ENCODE results near the gene ZNF436.
"Not testable (repeated sequence)": the region's sequence is repeated elsewhere in the genome, so short reads cannot be mapped to it uniquely, and the experiment has no call there.

The ZNF436 gene

DNA sequence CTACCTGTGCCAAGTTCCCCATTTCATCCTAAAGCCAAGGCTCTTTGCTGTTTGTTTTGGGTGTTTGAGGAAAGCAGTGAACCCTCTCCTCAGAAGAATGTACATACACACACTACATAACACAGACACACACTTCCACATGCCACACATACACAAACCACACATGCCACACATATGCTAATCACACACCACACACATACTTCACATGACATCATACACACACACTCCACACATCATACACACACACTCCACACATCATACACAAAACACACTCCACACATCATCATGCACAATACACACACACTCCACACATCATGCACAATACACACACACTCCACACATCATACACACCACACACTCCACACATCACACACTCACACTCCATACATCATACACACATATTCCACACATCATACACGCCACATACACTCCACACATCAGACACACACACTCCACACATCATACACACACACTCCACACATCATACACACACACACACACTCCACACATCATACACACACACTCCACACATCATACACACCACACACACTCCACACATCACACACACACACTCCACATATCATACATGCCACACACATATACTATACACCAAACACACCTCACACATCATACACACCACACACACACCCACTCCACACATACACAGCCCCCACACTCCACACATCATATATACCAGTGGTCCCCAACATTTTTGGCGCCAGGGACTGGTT is 22.7 kb upstream of the ZNF436 start:
- DNase-seq = no peak

- no peak for DNase-seq
Measured at GRCh38 chr1:23389837-23390321, 20.2 kb upstream of the ZNF436 start.

DNA sequence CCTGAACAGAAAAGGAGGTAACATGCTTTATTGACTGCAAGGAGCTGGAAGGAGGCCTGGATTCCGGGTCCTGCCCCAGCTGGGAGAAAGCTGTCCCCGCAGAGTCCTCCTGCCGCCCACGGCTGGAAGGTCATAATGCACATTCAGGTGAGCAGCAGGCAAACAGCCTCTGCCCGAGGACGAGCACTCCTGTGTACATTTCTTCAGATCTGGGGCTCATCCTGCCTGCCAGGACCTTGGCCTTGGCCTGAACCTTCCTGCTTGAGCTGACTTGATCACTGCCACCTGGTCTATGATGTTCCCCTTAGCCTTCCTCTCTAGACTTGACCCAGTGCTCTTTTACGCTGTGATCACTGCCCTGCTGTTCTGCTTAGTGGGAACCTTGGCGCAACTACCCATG is 17.9 kb upstream of the ZNF436 start:
- DNase-seq = no peak

DNA sequence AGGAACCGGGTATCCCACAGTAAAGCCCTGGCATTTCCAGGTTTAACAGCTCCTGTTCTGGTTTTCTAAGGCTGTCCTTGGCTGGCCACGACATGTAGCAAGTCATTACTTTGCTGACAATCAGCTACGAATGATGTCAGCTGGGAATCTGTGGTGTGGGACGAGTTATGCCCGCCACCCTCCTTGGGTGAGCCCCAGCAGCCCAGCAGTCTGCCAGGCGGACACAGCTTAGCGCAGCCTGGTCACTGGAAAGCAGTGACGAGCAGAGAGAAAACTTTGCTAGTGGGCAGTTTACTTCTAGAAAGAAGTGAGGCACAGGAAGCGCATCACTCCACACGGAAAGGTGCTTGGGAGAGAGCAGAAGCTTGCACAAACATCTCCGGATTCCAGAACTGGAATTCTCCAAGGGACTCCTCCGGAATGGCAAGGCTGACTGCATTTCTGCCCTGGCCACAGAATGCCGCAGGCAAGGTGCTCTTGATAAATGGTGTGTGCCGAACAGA is 15.5 kb upstream of the ZNF436 start:
- DNase-seq = no peak

- no peak for DNase-seq
Measured at GRCh38 chr1:23384312-23385058, 14.8 kb upstream of the ZNF436 start.

DNA sequence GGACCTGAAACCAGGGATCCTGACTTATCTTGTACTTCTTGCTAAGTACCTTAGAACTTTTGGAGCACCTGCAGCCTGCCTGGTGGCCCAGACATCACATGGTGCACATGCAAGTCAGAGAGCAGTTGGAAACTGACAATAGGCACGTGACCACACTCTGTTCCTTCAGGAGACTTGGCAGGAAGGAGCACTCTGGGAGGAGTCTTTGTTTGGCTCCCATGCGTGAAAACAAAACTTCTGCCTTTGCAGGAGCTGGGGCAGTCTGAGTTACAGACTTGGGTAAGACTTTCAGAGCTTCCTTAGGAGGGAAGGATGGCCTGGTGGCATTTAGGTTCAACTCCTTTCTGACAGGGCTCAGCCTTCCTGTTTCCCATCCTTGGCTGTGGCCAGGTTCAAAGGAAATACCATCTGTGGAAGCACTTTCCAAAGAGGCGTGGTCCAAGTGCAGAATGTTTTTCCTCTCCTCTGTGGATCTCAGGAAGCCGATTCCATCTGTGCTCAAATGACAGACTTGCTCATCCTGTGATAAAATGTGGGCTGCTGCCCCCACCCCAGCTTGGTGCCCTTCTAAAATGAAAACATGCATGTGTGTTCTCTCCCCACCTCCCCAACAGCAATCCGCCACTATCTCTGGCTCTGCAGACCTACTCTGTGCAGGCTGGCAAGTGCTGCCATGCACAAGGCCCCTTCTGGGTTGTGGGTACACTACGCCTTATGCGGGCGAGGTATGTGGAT is 14.1 kb upstream of the ZNF436 start:
- DNase-seq = no peak

- DNase-seq = no peak
Measured at GRCh38 chr1:23381233-23381885, 11.7 kb upstream of the ZNF436 start.

DNA sequence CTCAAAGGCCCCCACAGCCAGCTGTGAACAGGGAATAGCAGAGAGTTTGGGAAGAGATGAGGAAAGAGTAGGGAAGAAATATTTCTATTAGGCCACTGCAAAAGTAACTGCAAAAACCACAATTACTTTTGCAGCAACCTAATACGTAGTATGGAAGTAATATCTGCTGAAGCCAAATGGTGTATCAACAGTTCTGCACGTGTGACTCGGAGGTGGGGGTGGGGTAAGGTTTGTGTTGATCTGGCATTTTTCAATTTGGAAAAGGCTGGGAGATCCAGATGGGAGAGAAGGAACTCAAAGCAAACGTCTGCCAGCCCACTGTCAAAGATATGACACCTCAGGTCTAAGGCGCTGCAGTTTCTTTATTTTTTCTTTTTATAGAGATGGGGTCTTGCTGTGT is 11.1 kb upstream of the ZNF436 start:
- no peak for DNase-seq

GRCh38 chr1:23380236-23380635 is 10.6 kb upstream of the ZNF436 start:
- not testable (repeated sequence) for DNase-seq

- DNase-seq = no peak
Measured at GRCh38 chr1:23376890-23377811, 7.5 kb upstream of the ZNF436 start.

GRCh38 chr1:23374079-23374735 is 4.6 kb upstream of the ZNF436 start:
- DNase-seq = not testable (repeated sequence)

DNA sequence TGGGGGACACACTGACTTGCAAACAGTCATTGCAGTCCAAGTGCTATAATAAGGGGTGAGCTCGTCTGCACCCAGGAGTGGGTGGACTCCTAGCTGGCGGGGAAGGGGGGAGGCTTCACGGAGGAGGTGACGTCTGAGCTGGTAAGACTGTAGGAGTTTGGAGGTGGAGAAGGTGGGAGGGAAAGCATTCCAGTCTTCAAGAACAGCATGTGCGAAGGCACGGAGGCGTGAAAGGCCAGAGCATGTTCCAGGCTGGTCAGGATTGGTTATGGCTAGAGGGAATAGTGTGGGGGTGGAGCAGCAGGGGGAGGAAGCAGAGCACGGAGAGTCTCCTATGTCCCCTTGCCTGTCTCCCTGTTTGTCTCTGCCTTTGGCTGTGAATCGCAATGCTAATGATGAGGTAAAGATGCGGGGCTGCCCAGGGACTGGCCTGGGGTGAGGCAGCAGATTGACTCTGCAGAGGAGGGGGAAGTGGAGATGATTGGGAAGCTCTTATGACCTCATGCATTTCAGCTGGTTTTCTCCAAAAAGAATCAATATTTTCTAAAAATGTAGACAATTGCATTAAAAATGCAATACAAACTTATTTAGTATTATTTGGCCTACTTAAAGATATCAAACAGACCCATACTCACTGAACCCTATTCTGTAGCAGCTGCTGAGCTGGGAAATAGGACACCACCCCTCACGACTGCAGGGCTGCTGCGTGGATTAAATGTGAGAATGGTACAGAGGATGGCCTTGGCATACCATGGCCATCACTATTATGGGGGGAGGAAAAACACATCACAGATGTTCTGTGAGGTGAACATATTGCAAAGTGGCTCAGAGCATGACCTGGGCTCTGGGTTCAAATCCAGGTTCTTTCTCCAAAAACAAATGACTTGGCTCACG is 2.6 kb upstream of the ZNF436 start:
- DNase-seq = no peak

- no peak for DNase-seq
Measured at GRCh38 chr1:23370709-23371584, 1.3 kb upstream of the ZNF436 start.

- DNase-seq = no peak
Measured at GRCh38 chr1:23370330-23370708, 683 bp upstream of the ZNF436 start.

GRCh38 chr1:23368562-23369334 is 888 bp downstream of the ZNF436 start:
- DNase-seq = peak; percentile 76

DNA sequence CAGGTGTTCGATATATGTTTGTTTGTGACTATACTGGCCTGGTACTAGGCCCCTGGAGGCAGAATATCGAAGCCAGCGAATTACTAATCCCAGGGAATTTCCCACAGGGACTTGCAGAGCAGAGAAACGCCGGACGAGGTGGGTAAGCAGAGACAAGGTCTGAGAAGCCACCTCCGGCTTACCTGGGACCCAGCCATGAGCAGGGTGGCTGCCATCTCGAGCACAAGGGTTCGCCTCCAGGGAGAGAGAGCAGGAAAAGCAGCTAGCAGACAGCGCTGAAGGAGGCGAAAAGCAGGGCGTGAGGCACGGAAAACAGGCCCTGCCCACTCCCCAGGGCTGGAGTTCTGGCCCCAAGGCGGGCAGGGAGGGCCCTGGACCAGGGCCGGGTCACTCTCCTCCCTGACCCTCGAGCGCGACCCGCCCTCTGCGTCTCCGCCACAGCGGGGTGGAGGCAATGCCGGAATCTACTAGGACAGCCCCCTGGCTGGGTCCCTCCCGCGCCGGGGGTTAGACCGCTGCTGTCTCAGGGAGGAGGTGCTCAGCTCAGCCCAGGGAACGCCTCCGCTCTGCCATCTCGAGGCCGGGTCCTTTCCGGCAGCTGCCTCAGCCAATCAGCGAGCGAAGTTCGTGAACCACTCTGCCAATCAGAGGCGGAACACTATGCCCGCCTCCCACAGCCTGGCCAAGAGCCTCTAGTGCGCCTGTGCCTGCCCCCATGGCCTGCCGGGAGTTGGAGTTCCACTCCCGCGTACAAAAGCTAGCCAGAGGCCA is 1.7 kb downstream of the ZNF436 start:
- DNase-seq = peak; percentile 97

- no peak for DNase-seq
Measured at GRCh38 chr1:23367451-23367790, 2.2 kb downstream of the ZNF436 start.

GRCh38 chr1:23366598-23366997 is 3.0 kb downstream of the ZNF436 start:
- no peak for DNase-seq

Measured in activated CD4-positive, alpha-beta T cell treated with anti-CD3 and anti-CD28 coated beads for 1 hour (primary cell).